Right lobe of liver (tissue), 6 donors: ENCODE results near the gene FOXQ1. TPM values are rescaled to one million over a fixed set of nuclear protein-coding genes. Genes with fewer than 3 reads are reported as not detected.

ENCODE experiments used
- ATAC-seq, 4 donors: fragments of 200-7000 bp; cut with Tn5 transposase; one replicate each; pipeline ENCODE4 v1.9.1; 2020; ENCODE audit warnings: mild to moderate bottlenecking in 4 of 4, moderate library complexity in 4 of 4
- DNase-seq, 3 donors: peaks; one replicate each; pipeline ENCODE4 v3.0.0-alpha.2; 2020
- H3K27ac ChIP-seq, 3 donors: fragments of 200-600 bp; one replicate each; pipeline ENCODE4 v1.8.0; 2022
- H3K27me3 ChIP-seq, 2 donors: fragments of 200-600 bp; one replicate each; pipeline ENCODE4 v1.8.0; 2022
- H3K36me3 ChIP-seq, 4 donors: fragments of 200-600 bp; sonication (generic) in 1 of 4; one replicate each; pipeline versions ENCODE4 v1.5.1 to v1.8.0; 2017 to 2022; ENCODE audit warnings: control low read depth in 1 of 4
- H3K4me1 ChIP-seq, 4 donors: fragments of 200-600 bp; sonication (generic) in 1 of 4; one replicate each; pipeline versions ENCODE4 v1.5.1 to v1.8.0; 2017 to 2022; ENCODE audit warnings: control low read depth in 1 of 4
- H3K4me3 ChIP-seq, 3 donors: fragments of 200-600 bp; one replicate each; pipeline ENCODE4 v1.8.0; 2022
- H3K9me3 ChIP-seq, 4 donors: fragments of 200-600 bp; sonication (generic) in 1 of 4; one replicate each; pipeline versions ENCODE4 v1.5.1 to v1.8.0; 2017 to 2022; ENCODE audit warnings: control low read depth in 1 of 4
- CTCF ChIP-seq, 4 donors: fragments of 200-600 bp in 3 of 4; fragments of 450-650 bp in 1 of 4; IDR thresholded peaks; one replicate each; pipeline versions ENCODE4 v1.5.1 to v1.8.0; 2016 to 2022; ENCODE audit warnings: antibody characterized with exemption in 4 of 4, mild to moderate bottlenecking in 2 of 4
- POLR2A ChIP-seq: fragments of 450-650 bp; IDR thresholded peaks from one replicate; pipeline ENCODE4 v1.6.1; 2017; ENCODE audit warnings: antibody characterized with exemption, mild to moderate bottlenecking
- WGBS: methylation state at CpG from one replicate; pipeline ENCODE4 v1.1.6; 2018; ENCODE audit warnings: low coverage, low lambda C conversion rate; ENCODE audit not compliant: insufficient coverage; ENCODE audit errors: missing lambda C conversion rate; 5-methylcytosine and 5-hydroxymethylcytosine counted together
- intact Hi-C, 2 donors: fragments of 100-400 bp; cut with DNase I; formaldehyde crosslinking; loops; one replicate each; pipeline versions ENCODE4 v1.11.2 to v1.14.1; 2022
- total RNA-seq, 6 experiments: library from RNA; depleted of rRNA in 2 of 6; stranded (reverse); fragments of >200 nt in 2 of 6; fragmentation: NEBNext Ultra II Directional in 3 of 6; extraction: Animal tissue kit (Norgen Biotek cat#: 25700) in 3 of 6; gene quantifications; one replicate each; pipeline versions ENCODE4 v1.1.0 to v1.2.4, GENCODE V29; 2016 to 2023
- donor health status: DM: no; HTN: yes; CAD: no.
- donor health status: DM: no; HTN: no; CAD: no.
- donor health status: DM: no; HTN: no; CAD: no.
- donor health status: DM: no; HTN: yes; CAD: no.
- donor health status: DM: no; HTN: yes; CAD: no.

Gene FOXQ1
- total RNA-seq, 6 experiments from 2014 or later, result 0.12 to 4.0 (median 0.23) TPM

GRCh38 chr6:1271071-1271763, 40.7 kb upstream of the FOXQ1 start:
- ATAC-seq, result no peak

GRCh38 chr6:1278061-1278720, 33.7 kb upstream of the FOXQ1 start:
- Histone ChIP-seq H3K4me3 (no peak overlapping the region), H3K27ac (no peak overlapping the region), H3K9me3 (no peaks in the 10 kb centered on the region), H3K27me3 (no peaks in the 10 kb centered on the region), H3K36me3 (no peaks in the 10 kb centered on the region), H3K4me1 (no peaks in the 10 kb centered on the region)
- intact Hi-C loops, result no loop called here
- ATAC-seq, result no peak
- no peak for TF ChIP-seq POLR2A
- no peak for TF ChIP-seq CTCF (IDR thresholded peaks at IDR 0.05)
- DNase-seq, result no peak
- WGBS, result 41% methylated on average over 2 of the region's 5 CpGs

More at GRCh38 chr6:1271071-1271763, 40.7 kb upstream of the FOXQ1 start:
- no peak for DNase-seq
- Histone ChIP-seq H3K27ac (no peak overlapping the region), H3K4me3 (no peak overlapping the region), H3K4me1 (no peaks in the 10 kb centered on the region), H3K27me3 (no peaks in the 10 kb centered on the region), H3K36me3 (no peaks in the 10 kb centered on the region), H3K9me3 (no peaks in the 10 kb centered on the region)
- intact Hi-C loops, result no loop called here
- 87% methylated on average over 9 of the region's 11 CpGs for WGBS
- TF ChIP-seq POLR2A (no peak), CTCF (IDR thresholded peaks at IDR 0.05) (no peak)

GRCh38 chr6:1279065-1279464, 32.8 kb upstream of the FOXQ1 start:
- no peaks in the 10 kb centered on the region for H3K36me3 ChIP-seq

GRCh38 chr6:1280666-1281300, 31.1 kb upstream of the FOXQ1 start:
- Histone ChIP-seq H3K4me1 (no peaks in the 10 kb centered on the region), H3K4me3 (no peak overlapping the region), H3K27me3 (no peaks in the 10 kb centered on the region), H3K27ac (no peak overlapping the region), H3K36me3 (no peaks in the 10 kb centered on the region), H3K9me3 (no peaks in the 10 kb centered on the region)
- intact Hi-C loops, result no loop called here
- ATAC-seq (no peak), DNase-seq (no peak)
- TF ChIP-seq CTCF (IDR thresholded peaks at IDR 0.05) (no peak), POLR2A (no peak)
- WGBS, result 62% methylated on average over 6 of the region's 8 CpGs

More at GRCh38 chr6:1279065-1279464, 32.8 kb upstream of the FOXQ1 start:
- WGBS, result 97% methylated on average over 4 of the region's 4 CpGs
- Histone ChIP-seq H3K27me3 (no peaks in the 10 kb centered on the region), H3K4me3 (no peak overlapping the region), H3K27ac (no peak overlapping the region), H3K4me1 (no peaks in the 10 kb centered on the region), H3K9me3 (no peaks in the 10 kb centered on the region)
- intact Hi-C loops, result no loop called here
- ATAC-seq (no peak), DNase-seq (no peak)
- TF ChIP-seq CTCF (IDR thresholded peaks at IDR 0.05), result no peak
